Body of pancreas (tissue), 4 donors: Measurements from ENCODE around the gene PDK2.

Source experiments
- POLR2A ChIP-seq, 3 donors: fragments of 450-650 bp; IDR thresholded peaks; one replicate each; pipeline ENCODE4 v1.6.1; 2016; ENCODE audit warnings: antibody characterized with exemption in 3 of 3, mild to moderate bottlenecking in 2 of 3
- TF ChIP-seq, protein P1 (sequence below), 7 experiments: fragments of 450-650 bp in 4 of 7; fragments of 200-600 bp in 3 of 7; sonication (generic) in 3 of 7; IDR thresholded peaks; one replicate each; pipeline ENCODE4 v1.5.1; 2016 to 2019; ENCODE audit warnings: antibody characterized with exemption in 7 of 7

DNA sequence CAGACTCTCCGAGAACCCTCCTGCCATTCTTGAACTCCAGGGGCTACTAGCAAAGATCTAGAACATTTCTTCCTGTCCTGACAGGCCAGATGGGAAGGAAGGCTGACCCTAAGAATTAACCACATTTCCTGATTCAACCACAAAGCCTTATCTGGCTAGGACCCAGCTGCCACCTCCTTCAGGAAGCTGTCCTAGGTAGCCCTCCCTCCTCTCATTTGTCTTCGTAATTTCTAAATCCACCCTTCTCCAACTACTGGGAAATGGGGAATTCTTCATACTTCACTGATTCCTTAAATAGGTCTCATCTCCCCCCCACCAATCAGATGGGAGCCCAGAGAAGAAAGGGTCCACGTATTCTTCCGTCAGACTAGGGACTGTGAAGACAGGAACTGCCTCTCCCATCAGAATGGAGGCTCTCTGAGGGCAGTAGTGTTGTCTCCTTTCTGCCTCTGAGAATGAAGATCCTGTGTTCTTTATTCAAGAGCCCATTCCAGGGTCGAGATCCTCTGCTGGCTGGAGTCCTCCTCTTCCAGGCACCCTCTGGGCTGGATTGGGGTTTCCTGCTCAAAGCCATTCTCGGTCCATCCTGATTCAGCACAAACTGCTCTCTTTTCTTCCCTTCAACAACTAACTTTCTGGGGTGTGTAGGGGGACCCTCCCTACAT, 32.7 kb downstream of the PDK2 start:
- no peak for TF ChIP-seq POLR2A (IDR thresholded peaks at IDR 0.05)
- TF ChIP-seq, protein P1, sequence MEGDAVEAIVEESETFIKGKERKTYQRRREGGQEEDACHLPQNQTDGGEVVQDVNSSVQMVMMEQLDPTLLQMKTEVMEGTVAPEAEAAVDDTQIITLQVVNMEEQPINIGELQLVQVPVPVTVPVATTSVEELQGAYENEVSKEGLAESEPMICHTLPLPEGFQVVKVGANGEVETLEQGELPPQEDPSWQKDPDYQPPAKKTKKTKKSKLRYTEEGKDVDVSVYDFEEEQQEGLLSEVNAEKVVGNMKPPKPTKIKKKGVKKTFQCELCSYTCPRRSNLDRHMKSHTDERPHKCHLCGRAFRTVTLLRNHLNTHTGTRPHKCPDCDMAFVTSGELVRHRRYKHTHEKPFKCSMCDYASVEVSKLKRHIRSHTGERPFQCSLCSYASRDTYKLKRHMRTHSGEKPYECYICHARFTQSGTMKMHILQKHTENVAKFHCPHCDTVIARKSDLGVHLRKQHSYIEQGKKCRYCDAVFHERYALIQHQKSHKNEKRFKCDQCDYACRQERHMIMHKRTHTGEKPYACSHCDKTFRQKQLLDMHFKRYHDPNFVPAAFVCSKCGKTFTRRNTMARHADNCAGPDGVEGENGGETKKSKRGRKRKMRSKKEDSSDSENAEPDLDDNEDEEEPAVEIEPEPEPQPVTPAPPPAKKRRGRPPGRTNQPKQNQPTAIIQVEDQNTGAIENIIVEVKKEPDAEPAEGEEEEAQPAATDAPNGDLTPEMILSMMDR (IDR thresholded peaks at IDR 0.05) = no peak
